ENCODE measurements around the gene HSP90B1.

HSP90B1 gene

GRCh38 chr12:103978384-103978982, 48.3 kb downstream of the HSP90B1 start:
- DNase-seq = no peak

- no peak for DNase-seq
Measured at GRCh38 chr12:103986829-103987228, 56.6 kb downstream of the HSP90B1 start.

GRCh38 chr12:103994235-103994634, 64.0 kb downstream of the HSP90B1 start:
- DNase-seq = no peak

- no peak for DNase-seq
Measured at GRCh38 chr12:103996595-103996994, 66.4 kb downstream of the HSP90B1 start.

- no peak for DNase-seq
Measured at GRCh38 chr12:103997286-103997900, 67.2 kb downstream of the HSP90B1 start.
